Psoas muscle (tissue), 8 donors: Measurements from ENCODE around the gene POT1. TPM values are rescaled to one million over a fixed set of nuclear protein-coding genes. Genes with fewer than 3 reads are reported as not detected.

Source experiments
- ATAC-seq, 4 donors: fragments of 200-7000 bp; cut with Tn5 transposase; one replicate each; pipeline ENCODE4 v1.9.1; 2020; ENCODE audit warnings: moderate library complexity in 3 of 4, mild to moderate bottlenecking in 2 of 4
- DNase-seq, 2 donors: peaks; one replicate each; pipeline ENCODE4 v3.0.0-alpha.2; 2020
- H3K27ac ChIP-seq: fragments of 200-600 bp; one replicate; pipeline ENCODE4 v1.8.0; 2022
- H3K27me3 ChIP-seq, 3 donors: fragments of 200-600 bp in 1 of 3; one replicate each; pipeline versions ENCODE4 v1.6.1 to v1.8.0; 2013 to 2022; ENCODE audit warnings: low read length in 2 of 3, mild to moderate bottlenecking in 2 of 3, moderate library complexity in 1 of 3; ENCODE audit not compliant: insufficient read depth in 3 of 3
- H3K36me3 ChIP-seq, 2 donors: fragments of 200-600 bp in 1 of 2; one replicate each; pipeline versions ENCODE4 v1.6.1 to v1.8.0; 2013 to 2022; ENCODE audit warnings: low read depth in 1 of 2, mild to moderate bottlenecking in 1 of 2, moderate library complexity in 1 of 2; ENCODE audit not compliant: insufficient read depth in 1 of 2
- H3K4me1 ChIP-seq: fragments of 200-600 bp; one replicate; pipeline ENCODE4 v1.8.0; 2022
- H3K4me3 ChIP-seq: fragments of 200-600 bp; one replicate; pipeline ENCODE4 v1.8.0; 2022; ENCODE audit warnings: mild to moderate bottlenecking
- H3K9me3 ChIP-seq: fragments of 200-600 bp; one replicate; pipeline ENCODE4 v1.8.0; 2022
- WGBS, 3 donors: extraction: QIAGEN DNeasy Blood & Tissue Kit; methylation state at CpG; one replicate each; pipeline versions ENCODE4 v1.1.6 to v1.1.7; 2013; 5-methylcytosine and 5-hydroxymethylcytosine counted together
- intact Hi-C, 2 donors: fragments of 100-400 bp; cut with DNase I; formaldehyde crosslinking; loops; one replicate each; pipeline versions ENCODE4 v1.11.0 to v1.14.2; 2022
- polyA plus RNA-seq, 3 donors: library from polyadenylated mRNA; stranded (reverse); fragments of 200-250 nt; gene quantifications; one replicate each; pipeline ENCODE4 v1.2.3, GENCODE V29; 2013
- total RNA-seq, 4 donors: library from RNA; stranded (reverse); fragmentation: NEBNext Ultra II Directional in 2 of 4; extraction: Animal tissue kit (Norgen Biotek cat#: 25700) in 2 of 4; gene quantifications; one replicate each; pipeline versions ENCODE4 v1.2.1 to v1.2.4, GENCODE V29; 2021 to 2023
- TF ChIP-seq, protein P1 (sequence below): fragments of 200-600 bp; IDR thresholded peaks from one replicate; pipeline ENCODE4 v1.8.0; 2022; ENCODE audit warnings: antibody characterized with exemption
- donor health status: healthy with polysubstance abuse.
- donor health status: DM: no; HTN: no; CAD: no; lungs with moderate emphysema.
- donor health status: Bipolar disorder and iron deficiency.
- donor health status: healthy.
- donor health status: DM: yes; HTN: yes; CAD: no.
- donor health status: DM: no; HTN: no; CAD: no.
- donor health status: DM: no; HTN: no; CAD: no.
- donor health status: DM: yes; HTN: yes; CAD: no.

The POT1 gene
- total and polyA plus RNA-seq, 7 donors: 4.1 to 9.1 (median 6.5) TPM

GRCh38 chr7:124812764-124813163 is 116.9 kb downstream of the POT1 start:
- intact Hi-C loops: no loop called here
- Histone ChIP-seq H3K4me1 (peaks cover 6% of the 10 kb centered on the region), H3K36me3 (no peaks in the 10 kb centered on the region), H3K27ac (no peak overlapping the region), H3K27me3 (no peaks in the 10 kb centered on the region), H3K9me3 (no peaks in the 10 kb centered on the region), H3K4me3 (no peak overlapping the region)
- ATAC-seq (no peak), DNase-seq (no peak)
- TF ChIP-seq, protein P1, sequence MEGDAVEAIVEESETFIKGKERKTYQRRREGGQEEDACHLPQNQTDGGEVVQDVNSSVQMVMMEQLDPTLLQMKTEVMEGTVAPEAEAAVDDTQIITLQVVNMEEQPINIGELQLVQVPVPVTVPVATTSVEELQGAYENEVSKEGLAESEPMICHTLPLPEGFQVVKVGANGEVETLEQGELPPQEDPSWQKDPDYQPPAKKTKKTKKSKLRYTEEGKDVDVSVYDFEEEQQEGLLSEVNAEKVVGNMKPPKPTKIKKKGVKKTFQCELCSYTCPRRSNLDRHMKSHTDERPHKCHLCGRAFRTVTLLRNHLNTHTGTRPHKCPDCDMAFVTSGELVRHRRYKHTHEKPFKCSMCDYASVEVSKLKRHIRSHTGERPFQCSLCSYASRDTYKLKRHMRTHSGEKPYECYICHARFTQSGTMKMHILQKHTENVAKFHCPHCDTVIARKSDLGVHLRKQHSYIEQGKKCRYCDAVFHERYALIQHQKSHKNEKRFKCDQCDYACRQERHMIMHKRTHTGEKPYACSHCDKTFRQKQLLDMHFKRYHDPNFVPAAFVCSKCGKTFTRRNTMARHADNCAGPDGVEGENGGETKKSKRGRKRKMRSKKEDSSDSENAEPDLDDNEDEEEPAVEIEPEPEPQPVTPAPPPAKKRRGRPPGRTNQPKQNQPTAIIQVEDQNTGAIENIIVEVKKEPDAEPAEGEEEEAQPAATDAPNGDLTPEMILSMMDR: no peak
- 75 to 85% (median 81%) methylated on average over 2 of the region's 2 CpGs for WGBS, 3 donors

DNA sequence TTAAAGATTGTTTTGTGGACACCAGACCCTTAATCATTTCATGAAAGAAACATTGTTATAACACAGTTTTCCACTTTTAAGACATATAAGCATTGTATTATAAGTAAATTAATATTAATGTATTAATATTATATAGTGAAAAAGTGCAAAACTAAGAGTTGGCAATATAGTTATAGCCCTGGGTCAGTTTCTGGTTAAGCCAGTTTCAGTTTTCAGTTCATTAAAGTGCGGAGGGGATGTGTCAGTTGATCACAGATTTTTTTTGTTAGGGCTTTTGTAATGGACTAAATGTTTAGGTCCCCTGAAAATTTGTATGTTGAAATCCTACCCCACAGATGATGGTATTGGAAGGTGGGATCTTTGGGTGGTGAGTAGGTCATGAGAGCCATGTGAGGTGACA is 118.3 kb downstream of the POT1 start:
- Histone ChIP-seq H3K9me3 (no peaks in the 10 kb centered on the region), H3K36me3 (no peaks in the 10 kb centered on the region), H3K4me3 (no peak overlapping the region), H3K4me1 (peaks cover 6% of the 10 kb centered on the region), H3K27ac (no peak overlapping the region), H3K27me3 (no peaks in the 10 kb centered on the region)
- ATAC-seq (no peak), DNase-seq (no peak)
- WGBS, 3 donors: 86 to 92% (median 88%) methylated on average over 1 of the region's 1 CpG
- intact Hi-C loops: no loop called here
- TF ChIP-seq, protein P1: no peak

GRCh38 chr7:124810605-124811004 is 119.0 kb downstream of the POT1 start:
- no peaks in the 10 kb centered on the region for H3K9me3 ChIP-seq
- H3K4me1 ChIP-seq: peaks cover 6% of the 10 kb centered on the region
- H3K27me3 ChIP-seq: no peaks in the 10 kb centered on the region
- no peak overlapping the region for H3K4me3 ChIP-seq
- H3K27ac ChIP-seq: no peak overlapping the region
- 69 to 74% (median 70%) methylated on average over 3 of the region's 3 CpGs for WGBS, 3 donors
- no peak for ATAC-seq
- no peaks in the 10 kb centered on the region for H3K36me3 ChIP-seq
- TF ChIP-seq, protein P1: no peak
- no peak for DNase-seq
- intact Hi-C loops: no loop called here

GRCh38 chr7:124808206-124808605 is 121.4 kb downstream of the POT1 start:
- ATAC-seq (no peak), DNase-seq (no peak)
- H3K27ac ChIP-seq: no peak overlapping the region
- intact Hi-C loops: no loop called here
- TF ChIP-seq, protein P1: no peak
- 57 to 63% (median 60%) methylated on average over 5 of the region's 5 CpGs for WGBS, 3 donors
- H3K27me3 ChIP-seq: no peaks in the 10 kb centered on the region
- H3K4me3 ChIP-seq: no peak overlapping the region
- peaks cover 6% of the 10 kb centered on the region for H3K4me1 ChIP-seq
- H3K9me3 ChIP-seq: no peaks in the 10 kb centered on the region
- no peaks in the 10 kb centered on the region for H3K36me3 ChIP-seq

DNA sequence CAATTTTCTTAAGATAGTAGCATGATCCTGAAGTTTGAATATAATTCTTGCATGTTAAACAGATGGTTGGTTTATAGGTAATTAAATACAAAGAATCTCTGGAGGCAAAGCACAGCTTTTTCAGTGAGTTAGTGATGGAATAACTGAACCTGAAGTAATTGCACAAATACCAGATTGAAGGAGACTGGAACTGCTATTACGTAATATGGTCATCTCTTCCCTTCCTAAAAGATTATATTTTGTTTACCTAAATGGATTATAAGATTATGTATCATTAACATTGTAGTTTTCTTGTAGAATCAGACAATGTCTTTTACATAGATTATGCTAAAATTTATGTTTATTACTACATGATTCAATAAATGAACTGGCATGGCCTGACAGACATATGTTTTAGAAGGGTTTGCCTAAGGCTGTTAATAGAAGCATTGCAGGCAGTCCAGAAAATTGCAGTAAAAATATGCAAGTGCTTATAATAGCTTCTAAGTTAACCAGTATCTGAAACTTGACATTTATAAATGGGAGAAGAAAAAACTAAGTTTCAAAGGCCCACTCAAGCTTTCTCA is 128.2 kb downstream of the POT1 start:
- no peaks in the 10 kb centered on the region for H3K27me3 ChIP-seq
- no peaks in the 10 kb centered on the region for H3K36me3 ChIP-seq
- no peak overlapping the region for H3K27ac ChIP-seq
- 89 to 97% (median 95%) methylated on average over 1 of the region's 1 CpG for WGBS, 3 donors
- no peaks in the 10 kb centered on the region for H3K4me1 ChIP-seq
- intact Hi-C loops: no loop called here
- TF ChIP-seq, protein P1: no peak
- DNase-seq: no peak
- H3K9me3 ChIP-seq: no peaks in the 10 kb centered on the region
- ATAC-seq: no peak
- H3K4me3 ChIP-seq: no peak overlapping the region
